K562 (cell line): ENCODE measurements around the gene KATNAL2. TPM values are rescaled to one million over a fixed set of nuclear protein-coding genes. Genes with fewer than 3 reads are reported as not detected.

Source experiments
- CREM ChIP-seq: IDR thresholded peaks from 2 replicates; pipeline ENCODE4 v1.6.1; 2014; ENCODE audit warnings: antibody characterized with exemption, low read depth
- E2F3 ChIP-seq: fragments of 250-450 bp; sonication (Bioruptor Pico); IDR thresholded peaks from 2 replicates; pipeline ENCODE4 v1.4.0; 2020; ENCODE audit warnings: mild to moderate bottlenecking
- HMGXB4 ChIP-seq: sonication (generic); formaldehyde crosslinking; IDR thresholded peaks from 2 replicates; pipeline ENCODE4 v1.8.1; 2023; ENCODE audit warnings: mild to moderate bottlenecking, missing genetic modification reagents
- MXD1 ChIP-seq: fragments of 250-450 bp; sonication (Bioruptor Pico); IDR thresholded peaks from 2 replicates; pipeline ENCODE4 v1.8.0; 2021; ENCODE audit warnings: borderline replicate concordance, mild to moderate bottlenecking, moderate library complexity; ENCODE audit not compliant: poor library complexity, severe bottlenecking
- PHF8 ChIP-seq: fragments of 200-600 bp; sonication (generic); IDR thresholded peaks from 2 replicates; pipeline ENCODE4 v1.6.1; 2012; ENCODE audit warnings: mixed run types, mild to moderate bottlenecking, inconsistent platforms, low read length, moderate library complexity, borderline replicate concordance
- POLR2A ChIP-seq: fragments of 450-650 bp; conservative IDR thresholded peaks from 2 replicates; pipeline ENCODE4 v1.6.1; 2016
- RBM22 ChIP-seq: fragments of 200-400 bp; formaldehyde crosslinking; IDR thresholded peaks from 2 replicates; pipeline ENCODE4 v1.6.1; 2018; ENCODE audit warnings: low read length, low read depth; ENCODE audit not compliant: poor library complexity, severe bottlenecking
- RBM34 ChIP-seq: fragments of 200-400 bp; formaldehyde crosslinking; IDR thresholded peaks from 2 replicates; pipeline ENCODE4 v1.6.1; 2018; ENCODE audit warnings: low read length, borderline replicate concordance; ENCODE audit not compliant: insufficient read depth
- SIN3A ChIP-seq, 2 experiments: fragments of 150-350 bp in 1 of 2; IDR thresholded peaks; 2 replicates each; pipeline ENCODE4 v1.6.1; 2011 to 2016; ENCODE audit warnings: borderline replicate concordance in 2 of 2, low read depth in 2 of 2, low read length in 2 of 2, mild to moderate bottlenecking in 2 of 2, moderate library complexity in 2 of 2; ENCODE audit not compliant: control insufficient read depth in 1 of 2
- SLC30A9 ChIP-seq: fragments of 250-450 bp; sonication (Bioruptor Pico); IDR thresholded peaks from 2 replicates; pipeline ENCODE4 v1.8.0; 2022; ENCODE audit warnings: mild to moderate bottlenecking, moderate library complexity
- SRSF9 ChIP-seq: fragments of 200-400 bp; formaldehyde crosslinking; IDR thresholded peaks from 2 replicates; pipeline ENCODE4 v1.6.1; 2017; ENCODE audit warnings: low read depth, low read length, borderline replicate concordance
- TCF7 ChIP-seq: sonication (generic); IDR thresholded peaks from 2 replicates; pipeline ENCODE4 v1.6.1; 2016; ENCODE audit warnings: antibody characterized with exemption, borderline replicate concordance
- ZNF224 ChIP-seq: sonication (generic); formaldehyde crosslinking; IDR thresholded peaks from 2 replicates; pipeline ENCODE4 v1.8.0; 2022; ENCODE audit warnings: mild to moderate bottlenecking, missing genetic modification reagents
- ZNF778 ChIP-seq: fragments of 450-650 bp; formaldehyde crosslinking; IDR thresholded peaks from 2 replicates; pipeline ENCODE4 v1.4.0; 2020; ENCODE audit warnings: mild to moderate bottlenecking, moderate library complexity
- polyA plus RNA-seq, 8 experiments: library from polyadenylated mRNA; depleted of rRNA in 4 of 8; stranded (reverse) in 5 of 8; unstranded in 3 of 8; fragments of >200 nt; fragmentation: Nextera tagmentation in 2 of 8; fragmentation: Illumina TruSeq in 1 of 8; extraction: Ambion mirVana in 2 of 8; extraction: Trizol in 1 of 8; gene quantifications; 2 replicates each; pipeline versions ENCODE4 v1.2.1 to v1.2.3, GENCODE V29; 2011 to 2014; ENCODE audit warnings: inconsistent platforms in 1 of 8, missing spikeins in 1 of 8
- total RNA-seq, 7 experiments: library from RNA; depleted of rRNA in 6 of 7; stranded (reverse); fragments of >200 nt in 6 of 7; fragmentation: Illumina TruSeq in 2 of 7; extraction: Trizol in 2 of 7; gene quantifications; 2 replicates each; pipeline versions ENCODE4 v1.2.1 to v1.2.3, GENCODE V29; 2011 to 2021; ENCODE audit warnings: low replicate concordance in 1 of 7
- TF ChIP-seq, protein P1 (sequence below): fragments of 450-650 bp; IDR thresholded peaks from 2 replicates; pipeline ENCODE4 v1.6.1; 2018; ENCODE audit not compliant: partially characterized antibody
- TF ChIP-seq, protein P2 (sequence below): fragments of 450-650 bp; IDR thresholded peaks from 2 replicates; pipeline ENCODE4 v1.6.1; 2016; ENCODE audit warnings: low read depth, mild to moderate bottlenecking, moderate library complexity
- TF ChIP-seq, protein P3 (sequence below): fragments of 450-650 bp; IDR thresholded peaks from 2 replicates; pipeline ENCODE4 v1.6.1; 2016; ENCODE audit warnings: missing biosample characterization, missing genetic modification characterization
- TF ChIP-seq, protein P4 (sequence below): conservative IDR thresholded peaks from 2 replicates; pipeline ENCODE4 v1.6.1; 2011; ENCODE audit warnings: low read depth, mild to moderate bottlenecking, low read length; ENCODE audit not compliant: control insufficient read depth

The KATNAL2 gene
- total and polyA plus RNA-seq, 9 of the 15 experiments (the other 6 are each of a cell fraction or from before 2014, with no cell fraction given) = 0.08 to 1.2 (median 0.48) TPM

DNA sequence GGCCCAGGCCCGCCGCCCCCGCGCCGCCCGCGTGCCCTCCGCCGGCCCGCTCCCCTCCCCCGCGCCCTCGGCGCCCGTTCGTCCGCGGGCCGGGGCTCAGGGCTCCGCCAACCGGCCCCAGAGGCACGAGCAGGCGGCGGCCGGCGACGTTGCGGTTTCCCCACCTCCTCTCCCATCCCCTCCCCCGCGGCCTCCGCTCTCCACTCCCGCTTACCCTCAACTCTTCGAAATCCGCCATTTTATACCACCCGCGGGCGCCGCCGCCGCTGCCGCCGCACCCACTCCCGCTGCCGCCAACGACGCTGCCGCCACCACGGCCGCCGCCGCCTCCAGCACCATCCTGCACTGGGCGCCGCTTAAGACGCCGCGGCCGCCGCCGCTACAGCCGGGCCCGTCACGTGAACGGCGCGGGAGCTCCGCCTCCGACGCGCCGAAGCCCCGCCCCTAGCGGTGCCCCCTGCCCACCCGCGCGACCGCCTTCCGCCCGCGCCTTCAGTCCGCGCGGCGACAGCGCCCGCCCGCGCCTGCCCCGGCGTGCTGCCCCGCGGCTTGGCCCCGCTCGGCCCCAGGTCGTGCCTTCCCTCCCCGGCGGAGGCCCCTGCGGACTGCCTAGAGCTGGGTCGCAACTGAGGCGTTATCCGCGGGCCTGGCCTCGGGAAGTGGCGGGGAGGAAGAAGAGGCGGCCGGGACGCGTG, at the start of gene KATNAL2, which contains the start of gene PIAS2 (continued):
- TF ChIP-seq, protein P1, sequence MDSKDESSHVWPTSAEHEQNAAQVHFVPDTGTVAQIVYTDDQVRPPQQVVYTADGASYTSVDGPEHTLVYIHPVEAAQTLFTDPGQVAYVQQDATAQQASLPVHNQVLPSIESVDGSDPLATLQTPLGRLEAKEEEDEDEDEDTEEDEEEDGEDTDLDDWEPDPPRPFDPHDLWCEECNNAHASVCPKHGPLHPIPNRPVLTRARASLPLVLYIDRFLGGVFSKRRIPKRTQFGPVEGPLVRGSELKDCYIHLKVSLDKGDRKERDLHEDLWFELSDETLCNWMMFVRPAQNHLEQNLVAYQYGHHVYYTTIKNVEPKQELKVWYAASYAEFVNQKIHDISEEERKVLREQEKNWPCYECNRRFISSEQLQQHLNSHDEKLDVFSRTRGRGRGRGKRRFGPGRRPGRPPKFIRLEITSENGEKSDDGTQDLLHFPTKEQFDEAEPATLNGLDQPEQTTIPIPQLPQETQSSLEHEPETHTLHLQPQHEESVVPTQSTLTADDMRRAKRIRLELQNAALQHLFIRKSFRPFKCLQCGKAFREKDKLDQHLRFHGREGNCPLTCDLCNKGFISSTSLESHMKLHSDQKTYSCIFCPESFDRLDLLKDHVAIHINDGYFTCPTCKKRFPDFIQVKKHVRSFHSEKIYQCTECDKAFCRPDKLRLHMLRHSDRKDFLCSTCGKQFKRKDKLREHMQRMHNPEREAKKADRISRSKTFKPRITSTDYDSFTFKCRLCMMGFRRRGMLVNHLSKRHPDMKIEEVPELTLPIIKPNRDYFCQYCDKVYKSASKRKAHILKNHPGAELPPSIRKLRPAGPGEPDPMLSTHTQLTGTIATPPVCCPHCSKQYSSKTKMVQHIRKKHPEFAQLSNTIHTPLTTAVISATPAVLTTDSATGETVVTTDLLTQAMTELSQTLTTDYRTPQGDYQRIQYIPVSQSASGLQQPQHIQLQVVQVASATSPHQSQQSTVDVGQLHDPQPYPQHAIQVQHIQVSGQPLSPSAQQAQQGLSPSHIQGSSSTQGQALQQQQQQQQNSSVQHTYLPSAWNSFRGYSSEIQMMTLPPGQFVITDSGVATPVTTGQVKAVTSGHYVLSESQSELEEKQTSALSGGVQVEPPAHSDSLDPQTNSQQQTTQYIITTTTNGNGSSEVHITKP = no peak
- TF ChIP-seq, protein P2, sequence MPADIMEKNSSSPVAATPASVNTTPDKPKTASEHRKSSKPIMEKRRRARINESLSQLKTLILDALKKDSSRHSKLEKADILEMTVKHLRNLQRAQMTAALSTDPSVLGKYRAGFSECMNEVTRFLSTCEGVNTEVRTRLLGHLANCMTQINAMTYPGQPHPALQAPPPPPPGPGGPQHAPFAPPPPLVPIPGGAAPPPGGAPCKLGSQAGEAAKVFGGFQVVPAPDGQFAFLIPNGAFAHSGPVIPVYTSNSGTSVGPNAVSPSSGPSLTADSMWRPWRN = no peak
- no peak for TF ChIP-seq E2F3 (CRISPR knock-in tag)
- 0 out of 4 replicates have a peak, but pooled peaks of 1 of the 2 experiments have one; percentile 3 for TF ChIP-seq SIN3A (IDR thresholded peaks at IDR 0.05; ENCODE audit: borderline replicate concordance in 2 of 2, control insufficient read depth in 1 of 2, low read depth in 2 of 2, low read length in 2 of 2)
- TF ChIP-seq SRSF9 = no peak
- TF ChIP-seq ZNF224 (CRISPR knock-in tag) = no peak
- TF ChIP-seq POLR2A = peak; percentile 68
- TF ChIP-seq RBM22 = no peak
- TF ChIP-seq TCF7 = no peak
- TF ChIP-seq, protein P3, sequence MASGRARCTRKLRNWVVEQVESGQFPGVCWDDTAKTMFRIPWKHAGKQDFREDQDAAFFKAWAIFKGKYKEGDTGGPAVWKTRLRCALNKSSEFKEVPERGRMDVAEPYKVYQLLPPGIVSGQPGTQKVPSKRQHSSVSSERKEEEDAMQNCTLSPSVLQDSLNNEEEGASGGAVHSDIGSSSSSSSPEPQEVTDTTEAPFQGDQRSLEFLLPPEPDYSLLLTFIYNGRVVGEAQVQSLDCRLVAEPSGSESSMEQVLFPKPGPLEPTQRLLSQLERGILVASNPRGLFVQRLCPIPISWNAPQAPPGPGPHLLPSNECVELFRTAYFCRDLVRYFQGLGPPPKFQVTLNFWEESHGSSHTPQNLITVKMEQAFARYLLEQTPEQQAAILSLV = no peak
- TF ChIP-seq RBM34 = no peak
- TF ChIP-seq CREM = peak; percentile 36; the same call in 1 of the 2 replicates
- TF ChIP-seq MXD1 = no peak
- TF ChIP-seq SLC30A9 = no peak
- TF ChIP-seq, protein P4, sequence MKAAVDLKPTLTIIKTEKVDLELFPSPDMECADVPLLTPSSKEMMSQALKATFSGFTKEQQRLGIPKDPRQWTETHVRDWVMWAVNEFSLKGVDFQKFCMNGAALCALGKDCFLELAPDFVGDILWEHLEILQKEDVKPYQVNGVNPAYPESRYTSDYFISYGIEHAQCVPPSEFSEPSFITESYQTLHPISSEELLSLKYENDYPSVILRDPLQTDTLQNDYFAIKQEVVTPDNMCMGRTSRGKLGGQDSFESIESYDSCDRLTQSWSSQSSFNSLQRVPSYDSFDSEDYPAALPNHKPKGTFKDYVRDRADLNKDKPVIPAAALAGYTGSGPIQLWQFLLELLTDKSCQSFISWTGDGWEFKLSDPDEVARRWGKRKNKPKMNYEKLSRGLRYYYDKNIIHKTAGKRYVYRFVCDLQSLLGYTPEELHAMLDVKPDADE = 0 out of 2 replicates have a peak, but pooled peaks have one; percentile 19
- no peak for TF ChIP-seq ZNF778
- TF ChIP-seq PHF8 = peak; percentile 82; the same call in 1 of the 2 replicates
- TF ChIP-seq HMGXB4 (CRISPR knock-in tag) = no peak
